Measurements from ENCODE around the gene RGSL1.
"Not testable (repeated sequence)": the region's sequence is repeated elsewhere in the genome, so short reads cannot be mapped to it uniquely, and the experiment has no call there.

RGSL1 gene

GRCh38 chr1:182447124-182447523 is 2.8 kb upstream of the RGSL1 start:
- DNase-seq, result not testable (repeated sequence)

GRCh38 chr1:182447660-182448059 is 2.3 kb upstream of the RGSL1 start:
- no peak for DNase-seq

- DNase-seq, result no peak
Observed at GRCh38 chr1:182453631-182454030, 3.7 kb downstream of the RGSL1 start.

GRCh38 chr1:182457844-182458243 is 7.9 kb downstream of the RGSL1 start:
- no peak for DNase-seq

- no peak for DNase-seq
Observed at GRCh38 chr1:182459949-182460348, 10.0 kb downstream of the RGSL1 start.

- no peak for DNase-seq
Observed at GRCh38 chr1:182460550-182460951, 10.6 kb downstream of the RGSL1 start.

- no peak for DNase-seq
Observed at GRCh38 chr1:182473556-182473955, 23.6 kb downstream of the RGSL1 start.

- DNase-seq, result no peak
Observed at GRCh38 chr1:182476625-182477024, 26.7 kb downstream of the RGSL1 start.

GRCh38 chr1:182478238-182478637 is 28.3 kb downstream of the RGSL1 start:
- no peak for DNase-seq

GRCh38 chr1:182484067-182484466 is 34.1 kb downstream of the RGSL1 start:
- no peak for DNase-seq

GRCh38 chr1:182484531-182485257 is 34.7 kb downstream of the RGSL1 start:
- DNase-seq, result no peak

- DNase-seq, result no peak
Observed at GRCh38 chr1:182485861-182486260, 35.9 kb downstream of the RGSL1 start.

- no peak for DNase-seq
Observed at GRCh38 chr1:182488803-182489202, 38.9 kb downstream of the RGSL1 start.

- DNase-seq, result no peak
Observed at GRCh38 chr1:182493063-182493462, 43.1 kb downstream of the RGSL1 start.

GRCh38 chr1:182495002-182495401 is 45.1 kb downstream of the RGSL1 start:
- DNase-seq, result no peak

GRCh38 chr1:182495693-182496092 is 45.7 kb downstream of the RGSL1 start:
- DNase-seq, result no peak

- no peak for DNase-seq
Observed at GRCh38 chr1:182507685-182508084, 57.7 kb downstream of the RGSL1 start.

- DNase-seq, result no peak
Observed at GRCh38 chr1:182515556-182515955, 65.6 kb downstream of the RGSL1 start.

GRCh38 chr1:182520736-182521135 is 70.8 kb downstream of the RGSL1 start:
- DNase-seq, result no peak

GRCh38 chr1:182525342-182525741 is 75.4 kb downstream of the RGSL1 start:
- no peak for DNase-seq

GRCh38 chr1:182527680-182528079 is 77.7 kb downstream of the RGSL1 start:
- no peak for DNase-seq

- not testable (repeated sequence) for DNase-seq
Observed at GRCh38 chr1:182528206-182528605, 78.3 kb downstream of the RGSL1 start.

GRCh38 chr1:182533896-182534295 is 84.0 kb downstream of the RGSL1 start:
- DNase-seq, result no peak

- DNase-seq, result no peak
Observed at GRCh38 chr1:182549346-182549745, 99.4 kb downstream of the RGSL1 start.

GRCh38 chr1:182549811-182550210 is 99.9 kb downstream of the RGSL1 start:
- no peak for DNase-seq

All from NCI-H524 treated with DMSO at 0.1 percent for 48 hours (cell line).